GM23248 (cell line): ENCODE data around the gene FCN3. TPM values are rescaled to one million over a fixed set of nuclear protein-coding genes. Genes with fewer than 3 reads are reported as not detected.

Experiments
- DNase-seq: peaks from one replicate; pipeline ENCODE4 v3.0.0-alpha.2; 2015
- H2AFZ ChIP-seq: fragments of 200-600 bp; sonication (generic); 2 replicates; pipeline ENCODE4 v1.6.1; 2016; ENCODE audit warnings: antibody characterized with exemption
- H3F3A ChIP-seq: fragments of 200-600 bp; sonication (generic); 2 replicates; pipeline ENCODE4 v1.6.1; 2016; ENCODE audit warnings: mild to moderate bottlenecking, antibody characterized with exemption, mixed run types; ENCODE audit not compliant: insufficient read depth
- H3K27ac ChIP-seq: fragments of 200-600 bp; sonication (generic); 2 replicates; pipeline ENCODE4 v1.5.1; 2016; ENCODE audit warnings: mild to moderate bottlenecking
- H3K27me3 ChIP-seq: fragments of 200-600 bp; sonication (generic); replicated peaks from 2 replicates; pipeline ENCODE4 v1.6.1; 2016; ENCODE audit warnings: mild to moderate bottlenecking; ENCODE audit not compliant: insufficient read depth
- H3K36me3 ChIP-seq: fragments of 200-600 bp; sonication (generic); 2 replicates; pipeline ENCODE4 v1.6.1; 2016; ENCODE audit warnings: low read depth, mild to moderate bottlenecking
- H3K4me1 ChIP-seq: fragments of 200-600 bp; sonication (generic); 2 replicates; pipeline ENCODE4 v1.6.1; 2016; ENCODE audit warnings: mild to moderate bottlenecking; ENCODE audit not compliant: insufficient read depth
- H3K4me2 ChIP-seq: fragments of 200-600 bp; sonication (generic); one replicate; pipeline ENCODE4 v1.6.1; 2016; ENCODE audit warnings: mild to moderate bottlenecking; ENCODE audit not compliant: unreplicated experiment
- H3K4me3 ChIP-seq: fragments of 200-600 bp; sonication (generic); 2 replicates; pipeline ENCODE4 v1.5.1; 2016; ENCODE audit warnings: mild to moderate bottlenecking
- H3K79me2 ChIP-seq: fragments of 200-600 bp; sonication (generic); 2 replicates; pipeline ENCODE4 v1.6.1; 2016; ENCODE audit warnings: mild to moderate bottlenecking; ENCODE audit not compliant: insufficient read depth
- H3K9ac ChIP-seq: fragments of 200-600 bp; sonication (generic); 2 replicates; pipeline ENCODE4 v1.6.1; 2016; ENCODE audit warnings: mild to moderate bottlenecking
- H3K9me2 ChIP-seq: fragments of 200-600 bp; sonication (generic); 2 replicates; pipeline ENCODE4 v1.6.1; 2016; ENCODE audit warnings: mixed run types, mild to moderate bottlenecking, moderate library complexity; ENCODE audit not compliant: insufficient read depth
- H3K9me3 ChIP-seq: fragments of 200-600 bp; sonication (generic); one replicate; pipeline ENCODE4 v1.6.1; 2017; ENCODE audit warnings: low read depth
- H4K20me1 ChIP-seq: fragments of 200-600 bp; sonication (generic); 2 replicates; pipeline ENCODE4 v1.6.0; 2016; ENCODE audit not compliant: insufficient read depth
- EZH2 ChIP-seq: fragments of 200-600 bp; sonication (generic); IDR thresholded peaks from 2 replicates; pipeline ENCODE4 v1.6.1; 2018; ENCODE audit warnings: antibody characterized with exemption, mild to moderate bottlenecking; ENCODE audit not compliant: insufficient read depth, poor library complexity, severe bottlenecking
- EZH2phosphoT487 ChIP-seq: fragments of 200-600 bp; sonication (generic); IDR thresholded peaks from 2 replicates; pipeline ENCODE4 v1.6.1; 2018; ENCODE audit warnings: antibody characterized with exemption, moderate library complexity, mild to moderate bottlenecking, low read depth; ENCODE audit not compliant: insufficient read depth
- WGBS, 2 experiments: methylation state at CpG; one replicate each; pipeline ENCODE4 v1.1.6; 2015 to 2017; ENCODE audit warnings: low lambda C conversion rate in 2 of 2, low coverage in 1 of 2; ENCODE audit errors: missing lambda C conversion rate in 2 of 2; 5-methylcytosine and 5-hydroxymethylcytosine counted together
- in situ Hi-C: fragments of 300-500 bp; cut with MboI; formaldehyde crosslinking; loops from 2 replicates; pipeline ENCODE4 v1.15.0; 2020
- polyA plus RNA-seq: library from polyadenylated mRNA; unstranded; fragments of >200 nt; fragmentation: Nextera tagmentation; extraction: Ambion mirVana; gene quantifications from 2 replicates; pipeline ENCODE4 v1.2.1, GENCODE V29; 2016
- total RNA-seq: library from RNA; depleted of rRNA; stranded (reverse); fragments of >200 nt; shearing (Covaris generic); gene quantifications from 2 replicates; pipeline ENCODE4 v1.2.3, GENCODE V29; 2014

The FCN3 gene
- total and polyA plus RNA-seq, 2 experiments from 2014 or later, result not detected

DNA sequence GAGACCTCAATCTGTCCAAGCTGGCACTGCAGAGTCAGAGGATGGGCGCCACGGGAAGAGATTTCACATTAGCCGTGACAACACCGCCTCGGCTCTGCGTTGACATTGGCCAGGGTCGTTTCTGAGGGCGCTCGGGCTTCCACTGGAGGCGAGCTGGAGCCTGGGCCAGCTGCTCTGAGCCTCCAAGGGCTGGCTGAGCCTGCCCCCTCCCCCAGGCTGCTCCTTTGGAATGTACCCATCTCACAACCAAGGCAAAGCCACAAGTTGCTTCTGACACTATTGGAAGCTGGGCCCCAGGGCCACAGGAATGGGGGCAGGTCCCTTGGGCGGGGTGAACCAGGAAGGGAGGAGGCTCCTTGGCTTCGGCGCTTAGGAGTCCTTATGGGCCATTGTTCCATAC is 30.4 kb upstream of the FCN3 start:
- H3K27me3 ChIP-seq, result no peaks in the 10 kb centered on the region
- H3K9me3 ChIP-seq, result no peaks in the 10 kb centered on the region
- no peak overlapping the region for H3K4me3 ChIP-seq
- peaks cover 38% of the 10 kb centered on the region for H3F3A ChIP-seq
- H3K36me3 ChIP-seq, result peaks cover 5% of the 10 kb centered on the region; the same call in 1 of the 2 replicates
- H3K9me2 ChIP-seq, result no peaks in the 10 kb centered on the region
- H4K20me1 ChIP-seq, result no peaks in the 10 kb centered on the region
- H3K79me2 ChIP-seq, result no peaks in the 10 kb centered on the region
- in situ Hi-C loops, result loop anchor here (25.0 kb wide), 1 partner anchor 207 kb away; the partner anchor contains the start of gene AHDC1
- no peak overlapping the region for H3K9ac ChIP-seq
- H2AFZ ChIP-seq, result no peak overlapping the region
- 52 to 56% methylated on average over 13 of the region's 13 CpGs for WGBS, 2 experiments
- peak overlapping the region; percentile 81; the same call in 1 of the 2 replicates for H3K27ac ChIP-seq
- peak; percentile 67 for DNase-seq
- no peak for TF ChIP-seq EZH2
- peaks cover 42% of the 10 kb centered on the region for H3K4me1 ChIP-seq
- H3K4me2 ChIP-seq, result peak overlapping the region; percentile 7

DNA sequence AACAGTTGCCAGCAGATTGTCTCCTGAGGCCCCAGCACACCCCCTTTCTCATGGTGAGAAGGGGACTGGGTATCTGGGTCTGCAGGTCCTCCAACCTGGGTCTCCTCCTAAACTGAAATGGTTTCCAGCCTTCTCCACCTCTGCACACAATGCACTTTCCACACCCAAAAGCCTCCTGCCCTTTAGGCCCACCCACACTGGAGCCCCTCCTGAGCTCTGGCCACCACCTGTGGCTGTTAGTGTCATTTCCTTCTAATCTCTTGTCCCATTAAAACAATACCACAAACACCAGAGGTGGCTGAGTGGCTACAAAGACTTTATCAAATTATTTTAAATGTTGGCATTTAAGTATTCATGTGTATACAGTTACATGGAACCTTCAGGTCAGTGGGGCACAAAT is 29.3 kb upstream of the FCN3 start:
- Histone ChIP-seq H3K79me2 (no peaks in the 10 kb centered on the region), H3K4me1 (peaks cover 42% of the 10 kb centered on the region), H3K27me3 (no peaks in the 10 kb centered on the region), H3K4me3 (0 out of 2 replicates have a peak overlapping the region, but pooled peaks have one; percentile 16), H3K27ac (peak overlapping the region; percentile 81), H3K9ac (peak overlapping the region; percentile 69), H3K9me2 (no peaks in the 10 kb centered on the region), H4K20me1 (no peaks in the 10 kb centered on the region), H2AFZ (no peak overlapping the region), H3K4me2 (peak overlapping the region; percentile 19), H3K9me3 (no peaks in the 10 kb centered on the region), H3K36me3 (peaks cover 5% of the 10 kb centered on the region; the same call in 1 of the 2 replicates), H3F3A (peaks cover 38% of the 10 kb centered on the region)
- in situ Hi-C loops, result loop anchor here (25.0 kb wide), 1 partner anchor 208 kb away; the partner anchor contains the start of gene AHDC1
- TF ChIP-seq EZH2 (no peak), EZH2phosphoT487 (no peak)
- no peak for DNase-seq

DNA sequence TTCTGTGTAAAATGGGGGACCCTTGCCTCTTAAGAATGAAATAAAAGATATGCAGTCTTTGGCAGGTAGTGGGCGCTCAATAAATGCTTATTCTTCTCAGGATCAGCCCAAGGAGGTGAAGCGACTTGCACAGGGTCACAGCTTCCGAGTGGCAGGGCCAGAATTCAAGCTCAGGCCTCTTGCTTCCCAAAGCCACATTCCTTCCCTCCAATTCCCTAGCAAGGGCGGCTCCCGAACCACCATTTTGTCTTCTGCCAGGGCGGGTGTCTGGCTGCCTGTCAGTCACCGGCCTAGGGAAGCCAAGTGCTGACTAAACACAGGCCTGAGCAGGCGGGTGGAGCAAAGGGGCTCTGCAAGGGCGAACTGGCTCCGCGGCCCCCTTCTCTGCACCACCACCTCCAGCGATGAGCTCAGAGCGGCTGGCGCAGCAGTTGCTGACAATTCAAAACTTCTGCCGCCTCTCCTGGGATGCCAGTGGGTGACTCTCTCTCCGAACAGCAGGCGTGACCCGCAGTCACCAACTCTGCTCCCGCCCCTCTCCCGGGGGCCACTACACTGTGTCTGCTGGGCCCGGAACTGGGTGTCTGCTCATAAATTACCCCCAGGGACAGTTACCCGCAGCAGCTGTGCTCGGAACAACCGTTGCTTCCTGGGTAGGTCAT is 28.6 kb upstream of the FCN3 start:
- H3K9me2 ChIP-seq, result no peaks in the 10 kb centered on the region
- no peaks in the 10 kb centered on the region for H3K9me3 ChIP-seq
- peaks cover 38% of the 10 kb centered on the region for H3F3A ChIP-seq
- peak overlapping the region; percentile 69 for H3K9ac ChIP-seq
- no peaks in the 10 kb centered on the region for H4K20me1 ChIP-seq
- no peak overlapping the region for H2AFZ ChIP-seq
- peaks cover 42% of the 10 kb centered on the region for H3K4me1 ChIP-seq
- peak overlapping the region; percentile 19 for H3K4me2 ChIP-seq
- peaks cover under 1% of the 10 kb centered on the region; the same call in 1 of the 2 replicates for H3K36me3 ChIP-seq
- in situ Hi-C loops, result loop anchor here (25.0 kb wide), 1 partner anchor 209 kb away; the partner anchor contains the start of gene AHDC1
- no peaks in the 10 kb centered on the region for H3K27me3 ChIP-seq
- TF ChIP-seq EZH2phosphoT487, result no peak
- no peak for TF ChIP-seq EZH2
- peak overlapping the region; percentile 16; the same call in 1 of the 2 replicates for H3K4me3 ChIP-seq
- DNase-seq, result peak; percentile 88
- WGBS, 2 experiments, result 5 to 6% methylated on average over 24 of the region's 24 CpGs
- peak overlapping the region; percentile 81 for H3K27ac ChIP-seq
- no peaks in the 10 kb centered on the region for H3K79me2 ChIP-seq

DNA sequence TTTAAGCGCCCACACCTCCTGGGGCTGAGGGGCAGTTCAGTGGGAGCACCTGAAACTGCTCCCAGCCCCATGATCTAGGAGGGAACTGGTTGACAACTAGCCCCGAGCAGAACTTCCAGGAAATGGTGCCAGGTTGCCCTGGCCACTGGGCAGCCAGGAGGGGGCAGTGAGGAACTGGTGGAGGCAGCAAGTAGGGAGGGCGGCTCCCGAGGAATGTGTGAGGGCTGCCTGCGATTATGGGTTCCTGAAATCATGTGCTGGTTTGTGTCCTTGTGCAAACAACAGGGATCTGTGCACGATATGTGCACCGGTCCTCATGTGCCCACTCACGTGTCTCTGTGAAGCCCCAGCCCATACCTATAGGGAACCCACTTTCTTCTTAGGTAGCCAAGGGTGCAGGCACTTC is 27.7 kb upstream of the FCN3 start:
- no peak for TF ChIP-seq EZH2
- no peak for TF ChIP-seq EZH2phosphoT487
- Histone ChIP-seq H2AFZ (no peak overlapping the region), H3K4me1 (peaks cover 42% of the 10 kb centered on the region), H3K27ac (peak overlapping the region; percentile 81), H3K9me2 (no peaks in the 10 kb centered on the region), H4K20me1 (no peaks in the 10 kb centered on the region), H3K9me3 (no peaks in the 10 kb centered on the region), H3K9ac (peak overlapping the region; percentile 69), H3K36me3 (no peaks in the 10 kb centered on the region), H3F3A (peaks cover 38% of the 10 kb centered on the region), H3K4me3 (no peak overlapping the region), H3K79me2 (no peaks in the 10 kb centered on the region), H3K27me3 (no peaks in the 10 kb centered on the region), H3K4me2 (no peak overlapping the region)
- DNase-seq, result peak; percentile 86
- in situ Hi-C loops, result loop anchor here (25.0 kb wide), 1 partner anchor 210 kb away; the partner anchor contains the start of gene AHDC1
- WGBS, 2 experiments, result 19 to 26% methylated on average over 8 of the region's 8 CpGs
